ENCODE results near the gene SLC47A2. TPM values are rescaled to one million over a fixed set of nuclear protein-coding genes. Genes with fewer than 3 reads are reported as not detected.

SLC47A2 gene
- total and polyA plus RNA-seq, 2 experiments from 2014 or later: not detected

DNA sequence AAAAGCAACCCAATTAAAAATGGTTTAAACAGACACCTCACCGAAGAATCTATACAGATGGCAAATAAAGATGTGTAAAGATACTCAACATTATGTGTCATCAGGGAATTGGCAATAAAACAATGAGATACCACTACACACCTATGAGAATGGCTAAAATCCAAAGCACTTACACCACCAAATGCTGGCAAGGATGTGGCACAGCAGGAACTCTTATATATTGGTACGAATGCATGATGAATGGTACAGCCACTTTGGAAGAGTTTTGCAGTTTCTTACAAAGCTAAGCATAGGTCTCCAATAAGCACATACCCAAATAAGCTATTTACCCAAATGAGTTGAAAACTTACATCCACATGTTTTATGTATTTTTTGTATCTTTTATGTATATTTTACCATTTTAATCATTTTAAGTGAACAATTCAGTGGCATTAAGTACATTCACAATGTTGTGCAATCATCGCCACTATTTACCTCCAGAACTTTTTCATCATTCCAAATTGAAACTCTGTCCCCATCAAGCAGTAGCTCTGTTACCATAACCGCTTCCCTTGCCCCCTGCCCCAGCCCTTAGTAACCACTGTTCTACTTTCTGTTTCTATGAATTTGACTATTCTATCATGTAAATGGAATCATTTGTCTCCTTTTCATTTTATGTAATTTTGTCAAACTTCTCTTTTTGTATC, 74.6 kb downstream of the SLC47A2 start:
- Mint-ChIP-seq H3K4me1 (peaks cover 33% of the 10 kb centered on the region), H3K36me3 (ENCODE audit: low read depth) (no peaks in the 10 kb centered on the region), H3K27ac (no peak overlapping the region), H3K27me3 (ENCODE audit: insufficient read depth, low read depth, poor library complexity) (peaks cover 10% of the 10 kb centered on the region), H3K9me3 (no peaks in the 10 kb centered on the region), H3K4me3 (peak overlapping the region; percentile 1; the same call in 1 of the 3 replicates)
- Histone ChIP-seq H3K27me3 (ENCODE audit: insufficient read depth) (peaks cover 17% of the 10 kb centered on the region), H3K4me3 (no peak overlapping the region), H2AFZ (no peak overlapping the region), H3K4me1 (ENCODE audit: insufficient read depth) (peaks cover 32% of the 10 kb centered on the region), H3K79me2 (replicated peaks; ENCODE audit: insufficient read depth) (no peaks in the 10 kb centered on the region), H3K27ac (ENCODE audit: low read depth) (no peak overlapping the region), H3F3A (replicated peaks; ENCODE audit: low read depth) (no peaks in the 10 kb centered on the region), H3K36me3 (ENCODE audit: insufficient read depth) (no peaks in the 10 kb centered on the region), H3K9me2 (ENCODE audit: insufficient read depth) (no peaks in the 10 kb centered on the region; the same call in 1 of the 2 replicates), H4K20me1 (replicated peaks; ENCODE audit: insufficient read depth) (no peaks in the 10 kb centered on the region), H3K4me2 (peak overlapping the region; percentile 46)
- no peak for DNase-seq (ENCODE audit: low spot score)
- TF ChIP-seq JUNB (IDR thresholded peaks at IDR 0.05; ENCODE audit: unreplicated experiment) (no peak), ZNF331 (CRISPR knock-in tag; IDR thresholded peaks at IDR 0.05; ENCODE audit: low read depth) (no peak), CREB1 (CRISPR knock-in tag; IDR thresholded peaks at IDR 0.05; ENCODE audit: low read depth) (no peak), EZH2phosphoT487 (IDR thresholded peaks at IDR 0.05; ENCODE audit: unreplicated experiment) (no peak), POLR2AphosphoS5 (IDR thresholded peaks at IDR 0.05; ENCODE audit: low read depth) (no peak), EZH2 (IDR thresholded peaks at IDR 0.05; ENCODE audit: low read depth, unreplicated experiment) (no peak), STAT1 (IDR thresholded peaks at IDR 0.05; ENCODE audit: unreplicated experiment) (no peak), ZNF114 (CRISPR knock-in tag; IDR thresholded peaks at IDR 0.05) (no peak), NANOG (IDR thresholded peaks at IDR 0.05; ENCODE audit: borderline replicate concordance) (no peak)
- TF ChIP-seq, protein P1, sequence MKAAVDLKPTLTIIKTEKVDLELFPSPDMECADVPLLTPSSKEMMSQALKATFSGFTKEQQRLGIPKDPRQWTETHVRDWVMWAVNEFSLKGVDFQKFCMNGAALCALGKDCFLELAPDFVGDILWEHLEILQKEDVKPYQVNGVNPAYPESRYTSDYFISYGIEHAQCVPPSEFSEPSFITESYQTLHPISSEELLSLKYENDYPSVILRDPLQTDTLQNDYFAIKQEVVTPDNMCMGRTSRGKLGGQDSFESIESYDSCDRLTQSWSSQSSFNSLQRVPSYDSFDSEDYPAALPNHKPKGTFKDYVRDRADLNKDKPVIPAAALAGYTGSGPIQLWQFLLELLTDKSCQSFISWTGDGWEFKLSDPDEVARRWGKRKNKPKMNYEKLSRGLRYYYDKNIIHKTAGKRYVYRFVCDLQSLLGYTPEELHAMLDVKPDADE (IDR thresholded peaks at IDR 0.05): no peak
- TF ChIP-seq, protein P2, sequence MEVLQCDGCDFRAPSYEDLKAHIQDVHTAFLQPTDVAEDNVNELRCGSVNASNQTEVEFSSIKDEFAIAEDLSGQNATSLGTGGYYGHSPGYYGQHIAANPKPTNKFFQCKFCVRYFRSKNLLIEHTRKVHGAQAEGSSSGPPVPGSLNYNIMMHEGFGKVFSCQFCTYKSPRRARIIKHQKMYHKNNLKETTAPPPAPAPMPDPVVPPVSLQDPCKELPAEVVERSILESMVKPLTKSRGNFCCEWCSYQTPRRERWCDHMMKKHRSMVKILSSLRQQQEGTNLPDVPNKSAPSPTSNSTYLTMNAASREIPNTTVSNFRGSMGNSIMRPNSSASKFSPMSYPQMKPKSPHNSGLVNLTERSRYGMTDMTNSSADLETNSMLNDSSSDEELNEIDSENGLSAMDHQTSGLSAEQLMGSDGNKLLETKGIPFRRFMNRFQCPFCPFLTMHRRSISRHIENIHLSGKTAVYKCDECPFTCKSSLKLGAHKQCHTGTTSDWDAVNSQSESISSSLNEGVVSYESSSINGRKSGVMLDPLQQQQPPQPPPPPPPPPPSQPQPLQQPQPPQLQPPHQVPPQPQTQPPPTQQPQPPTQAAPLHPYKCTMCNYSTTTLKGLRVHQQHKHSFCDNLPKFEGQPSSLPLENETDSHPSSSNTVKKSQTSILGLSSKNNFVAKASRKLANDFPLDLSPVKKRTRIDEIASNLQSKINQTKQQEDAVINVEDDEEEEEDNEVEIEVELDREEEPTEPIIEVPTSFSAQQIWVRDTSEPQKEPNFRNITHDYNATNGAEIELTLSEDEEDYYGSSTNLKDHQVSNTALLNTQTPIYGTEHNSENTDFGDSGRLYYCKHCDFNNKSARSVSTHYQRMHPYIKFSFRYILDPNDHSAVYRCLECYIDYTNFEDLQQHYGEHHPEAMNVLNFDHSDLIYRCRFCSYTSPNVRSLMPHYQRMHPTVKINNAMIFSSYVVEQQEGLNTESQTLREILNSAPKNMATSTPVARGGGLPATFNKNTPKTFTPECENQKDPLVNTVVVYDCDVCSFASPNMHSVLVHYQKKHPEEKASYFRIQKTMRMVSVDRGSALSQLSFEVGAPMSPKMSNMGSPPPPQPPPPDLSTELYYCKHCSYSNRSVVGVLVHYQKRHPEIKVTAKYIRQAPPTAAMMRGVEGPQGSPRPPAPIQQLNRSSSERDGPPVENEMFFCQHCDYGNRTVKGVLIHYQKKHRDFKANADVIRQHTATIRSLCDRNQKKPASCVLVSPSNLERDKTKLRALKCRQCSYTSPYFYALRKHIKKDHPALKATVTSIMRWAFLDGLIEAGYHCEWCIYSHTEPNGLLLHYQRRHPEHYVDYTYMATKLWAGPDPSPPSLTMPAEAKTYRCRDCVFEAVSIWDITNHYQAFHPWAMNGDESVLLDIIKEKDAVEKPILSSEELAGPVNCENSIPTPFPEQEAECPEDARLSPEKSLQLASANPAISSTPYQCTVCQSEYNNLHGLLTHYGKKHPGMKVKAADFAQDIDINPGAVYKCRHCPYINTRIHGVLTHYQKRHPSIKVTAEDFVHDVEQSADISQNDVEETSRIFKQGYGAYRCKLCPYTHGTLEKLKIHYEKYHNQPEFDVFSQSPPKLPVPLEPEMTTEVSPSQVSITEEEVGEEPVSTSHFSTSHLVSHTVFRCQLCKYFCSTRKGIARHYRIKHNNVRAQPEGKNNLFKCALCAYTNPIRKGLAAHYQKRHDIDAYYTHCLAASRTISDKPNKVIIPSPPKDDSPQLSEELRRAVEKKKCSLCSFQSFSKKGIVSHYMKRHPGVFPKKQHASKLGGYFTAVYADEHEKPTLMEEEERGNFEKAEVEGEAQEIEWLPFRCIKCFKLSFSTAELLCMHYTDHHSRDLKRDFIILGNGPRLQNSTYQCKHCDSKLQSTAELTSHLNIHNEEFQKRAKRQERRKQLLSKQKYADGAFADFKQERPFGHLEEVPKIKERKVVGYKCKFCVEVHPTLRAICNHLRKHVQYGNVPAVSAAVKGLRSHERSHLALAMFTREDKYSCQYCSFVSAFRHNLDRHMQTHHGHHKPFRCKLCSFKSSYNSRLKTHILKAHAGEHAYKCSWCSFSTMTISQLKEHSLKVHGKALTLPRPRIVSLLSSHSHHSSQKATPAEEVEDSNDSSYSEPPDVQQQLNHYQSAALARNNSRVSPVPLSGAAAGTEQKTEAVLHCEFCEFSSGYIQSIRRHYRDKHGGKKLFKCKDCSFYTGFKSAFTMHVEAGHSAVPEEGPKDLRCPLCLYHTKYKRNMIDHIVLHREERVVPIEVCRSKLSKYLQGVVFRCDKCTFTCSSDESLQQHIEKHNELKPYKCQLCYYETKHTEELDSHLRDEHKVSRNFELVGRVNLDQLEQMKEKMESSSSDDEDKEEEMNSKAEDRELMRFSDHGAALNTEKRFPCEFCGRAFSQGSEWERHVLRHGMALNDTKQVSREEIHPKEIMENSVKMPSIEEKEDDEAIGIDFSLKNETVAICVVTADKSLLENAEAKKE (CRISPR knock-in tag; IDR thresholded peaks at IDR 0.05): no peak
- TF ChIP-seq, protein P3, sequence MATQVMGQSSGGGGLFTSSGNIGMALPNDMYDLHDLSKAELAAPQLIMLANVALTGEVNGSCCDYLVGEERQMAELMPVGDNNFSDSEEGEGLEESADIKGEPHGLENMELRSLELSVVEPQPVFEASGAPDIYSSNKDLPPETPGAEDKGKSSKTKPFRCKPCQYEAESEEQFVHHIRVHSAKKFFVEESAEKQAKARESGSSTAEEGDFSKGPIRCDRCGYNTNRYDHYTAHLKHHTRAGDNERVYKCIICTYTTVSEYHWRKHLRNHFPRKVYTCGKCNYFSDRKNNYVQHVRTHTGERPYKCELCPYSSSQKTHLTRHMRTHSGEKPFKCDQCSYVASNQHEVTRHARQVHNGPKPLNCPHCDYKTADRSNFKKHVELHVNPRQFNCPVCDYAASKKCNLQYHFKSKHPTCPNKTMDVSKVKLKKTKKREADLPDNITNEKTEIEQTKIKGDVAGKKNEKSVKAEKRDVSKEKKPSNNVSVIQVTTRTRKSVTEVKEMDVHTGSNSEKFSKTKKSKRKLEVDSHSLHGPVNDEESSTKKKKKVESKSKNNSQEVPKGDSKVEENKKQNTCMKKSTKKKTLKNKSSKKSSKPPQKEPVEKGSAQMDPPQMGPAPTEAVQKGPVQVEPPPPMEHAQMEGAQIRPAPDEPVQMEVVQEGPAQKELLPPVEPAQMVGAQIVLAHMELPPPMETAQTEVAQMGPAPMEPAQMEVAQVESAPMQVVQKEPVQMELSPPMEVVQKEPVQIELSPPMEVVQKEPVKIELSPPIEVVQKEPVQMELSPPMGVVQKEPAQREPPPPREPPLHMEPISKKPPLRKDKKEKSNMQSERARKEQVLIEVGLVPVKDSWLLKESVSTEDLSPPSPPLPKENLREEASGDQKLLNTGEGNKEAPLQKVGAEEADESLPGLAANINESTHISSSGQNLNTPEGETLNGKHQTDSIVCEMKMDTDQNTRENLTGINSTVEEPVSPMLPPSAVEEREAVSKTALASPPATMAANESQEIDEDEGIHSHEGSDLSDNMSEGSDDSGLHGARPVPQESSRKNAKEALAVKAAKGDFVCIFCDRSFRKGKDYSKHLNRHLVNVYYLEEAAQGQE (IDR thresholded peaks at IDR 0.05; ENCODE audit: unreplicated experiment): no peak
- TF ChIP-seq, protein P4, sequence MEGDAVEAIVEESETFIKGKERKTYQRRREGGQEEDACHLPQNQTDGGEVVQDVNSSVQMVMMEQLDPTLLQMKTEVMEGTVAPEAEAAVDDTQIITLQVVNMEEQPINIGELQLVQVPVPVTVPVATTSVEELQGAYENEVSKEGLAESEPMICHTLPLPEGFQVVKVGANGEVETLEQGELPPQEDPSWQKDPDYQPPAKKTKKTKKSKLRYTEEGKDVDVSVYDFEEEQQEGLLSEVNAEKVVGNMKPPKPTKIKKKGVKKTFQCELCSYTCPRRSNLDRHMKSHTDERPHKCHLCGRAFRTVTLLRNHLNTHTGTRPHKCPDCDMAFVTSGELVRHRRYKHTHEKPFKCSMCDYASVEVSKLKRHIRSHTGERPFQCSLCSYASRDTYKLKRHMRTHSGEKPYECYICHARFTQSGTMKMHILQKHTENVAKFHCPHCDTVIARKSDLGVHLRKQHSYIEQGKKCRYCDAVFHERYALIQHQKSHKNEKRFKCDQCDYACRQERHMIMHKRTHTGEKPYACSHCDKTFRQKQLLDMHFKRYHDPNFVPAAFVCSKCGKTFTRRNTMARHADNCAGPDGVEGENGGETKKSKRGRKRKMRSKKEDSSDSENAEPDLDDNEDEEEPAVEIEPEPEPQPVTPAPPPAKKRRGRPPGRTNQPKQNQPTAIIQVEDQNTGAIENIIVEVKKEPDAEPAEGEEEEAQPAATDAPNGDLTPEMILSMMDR (conservative IDR thresholded peaks at IDR 0.05; ENCODE audit: low read depth in 2 of 2): no peak
- no peak for ATAC-seq
